Liver (tissue), 9 donors: ENCODE results near the gene LRRC23. TPM values are rescaled to one million over a fixed set of nuclear protein-coding genes. Genes with fewer than 3 reads are reported as not detected.

ENCODE experiments used
- DNase-seq: peaks from one replicate; pipeline ENCODE4 v3.0.0-alpha.2; 2017; ENCODE audit warnings: low spot score
- H3K27ac ChIP-seq, 2 donors: one replicate each; pipeline ENCODE4 v1.7.0; 2013; ENCODE audit warnings: inconsistent platforms in 2 of 2, low read length in 2 of 2, control low read depth in 1 of 2, low read depth in 1 of 2, mild to moderate bottlenecking in 1 of 2
- H3K27me3 ChIP-seq, 4 donors: one replicate each; pipeline versions ENCODE4 v1.6.1 to v1.7.0; 2013; ENCODE audit warnings: low read length in 3 of 4, inconsistent platforms in 1 of 4, mild to moderate bottlenecking in 1 of 4, moderate library complexity in 1 of 4; ENCODE audit not compliant: control insufficient read depth in 4 of 4, insufficient read depth in 4 of 4
- H3K36me3 ChIP-seq, 4 donors: one replicate each; pipeline versions ENCODE4 v1.6.1 to v1.7.0; 2013; ENCODE audit warnings: low read length in 3 of 4, mild to moderate bottlenecking in 3 of 4, low read depth in 1 of 4, moderate library complexity in 1 of 4; ENCODE audit not compliant: control insufficient read depth in 4 of 4, insufficient read depth in 3 of 4
- H3K4me1 ChIP-seq, 4 donors: one replicate each; pipeline versions ENCODE4 v1.6.1 to v1.7.0; 2013; ENCODE audit warnings: low read length in 3 of 4, mild to moderate bottlenecking in 3 of 4, moderate library complexity in 1 of 4; ENCODE audit not compliant: control insufficient read depth in 4 of 4, insufficient read depth in 4 of 4
- H3K4me3 ChIP-seq, 3 donors: one replicate each; pipeline versions ENCODE4 v1.6.1 to v1.7.0; 2013; ENCODE audit warnings: low read length in 3 of 3, control low read depth in 1 of 3, low read depth in 1 of 3, mild to moderate bottlenecking in 1 of 3
- H3K9ac ChIP-seq, 2 donors: one replicate each; pipeline ENCODE4 v1.7.0; 2013; ENCODE audit warnings: low read length in 2 of 2, mild to moderate bottlenecking in 2 of 2, moderate library complexity in 2 of 2, control low read depth in 1 of 2, low read depth in 1 of 2
- H3K9me3 ChIP-seq, 4 donors: one replicate each; pipeline versions ENCODE4 v1.6.1 to v1.7.0; 2013; ENCODE audit warnings: low read length in 3 of 4; ENCODE audit not compliant: control insufficient read depth in 4 of 4
- EGR1 ChIP-seq, 2 donors: IDR thresholded peaks; 2 replicates each; pipeline ENCODE4 v1.6.1; 2016 to 2018; ENCODE audit warnings: antibody characterized with exemption in 2 of 2, low read depth in 2 of 2
- FOXA1 ChIP-seq: IDR thresholded peaks from 2 replicates; pipeline ENCODE4 v1.6.1; 2016; ENCODE audit warnings: antibody characterized with exemption
- FOXA2 ChIP-seq: IDR thresholded peaks from 2 replicates; pipeline ENCODE4 v1.6.1; 2016; ENCODE audit warnings: antibody characterized with exemption
- GABPA ChIP-seq, 2 donors: IDR thresholded peaks in 1 of 2; conservative IDR thresholded peaks in 1 of 2; 2 replicates each; pipeline ENCODE4 v1.6.1; 2016; ENCODE audit warnings: antibody characterized with exemption in 2 of 2, mild to moderate bottlenecking in 1 of 2, moderate library complexity in 1 of 2
- HNF4A ChIP-seq, 2 donors: conservative IDR thresholded peaks; 2 replicates each; pipeline ENCODE4 v1.6.1; 2016; ENCODE audit warnings: antibody characterized with exemption in 2 of 2, mild to moderate bottlenecking in 2 of 2
- HNF4G ChIP-seq: IDR thresholded peaks from 2 replicates; pipeline ENCODE4 v1.6.1; 2016; ENCODE audit warnings: antibody characterized with exemption
- JUND ChIP-seq, 2 donors: IDR thresholded peaks; 2 replicates each; pipeline ENCODE4 v1.6.1; 2016; ENCODE audit warnings: antibody characterized with exemption in 2 of 2
- NR2F2 ChIP-seq: IDR thresholded peaks from 2 replicates; pipeline ENCODE4 v1.6.1; 2016; ENCODE audit warnings: antibody characterized with exemption
- RAD21 ChIP-seq, 2 donors: IDR thresholded peaks; 2 replicates each; pipeline ENCODE4 v1.6.1; 2016; ENCODE audit warnings: antibody characterized with exemption in 2 of 2, mild to moderate bottlenecking in 2 of 2
- RXRA ChIP-seq, 2 donors: IDR thresholded peaks; 2 replicates each; pipeline ENCODE4 v1.6.1; 2017 to 2018; ENCODE audit warnings: antibody characterized with exemption in 2 of 2, mild to moderate bottlenecking in 1 of 2
- SP1 ChIP-seq: IDR thresholded peaks from 2 replicates; pipeline ENCODE4 v1.6.1; 2018; ENCODE audit warnings: antibody characterized with exemption, mild to moderate bottlenecking
- TAF1 ChIP-seq: conservative IDR thresholded peaks from 2 replicates; pipeline ENCODE4 v1.6.1; 2016; ENCODE audit warnings: antibody characterized with exemption, mild to moderate bottlenecking
- YY1 ChIP-seq: IDR thresholded peaks from 2 replicates; pipeline ENCODE4 v1.6.1; 2016; ENCODE audit warnings: antibody characterized with exemption, mild to moderate bottlenecking
- WGBS: extraction: QIAGEN DNeasy Blood & Tissue Kit; methylation state at CpG from one replicate; pipeline ENCODE4 v1.1.7; 2013; 5-methylcytosine and 5-hydroxymethylcytosine counted together
- polyA plus RNA-seq, 2 donors: library from polyadenylated mRNA; stranded (reverse) in 1 of 2; unstranded in 1 of 2; fragments of 200-250 nt in 1 of 2; fragments of >200 nt in 1 of 2; fragmentation: Nextera tagmentation in 1 of 2; extraction: Ambion mirVana in 1 of 2; gene quantifications; one replicate each; pipeline versions ENCODE4 v1.2.1 to v1.2.3, GENCODE V29; 2013 to 2015
- total RNA-seq, 2 donors: library from RNA; depleted of rRNA; stranded (reverse); fragments of >200 nt; gene quantifications; one replicate each; pipeline ENCODE4 v1.2.3, GENCODE V29; 2014
- TF ChIP-seq, protein P1 (sequence below): IDR thresholded peaks from 2 replicates; pipeline ENCODE4 v1.6.1; 2016; ENCODE audit warnings: antibody characterized with exemption, mild to moderate bottlenecking
- TF ChIP-seq, protein P2 (sequence below): IDR thresholded peaks from 2 replicates; pipeline ENCODE4 v1.6.1; 2016; ENCODE audit warnings: antibody characterized with exemption
- TF ChIP-seq, protein P3 (sequence below): fragments of 150-350 bp; IDR thresholded peaks from 2 replicates; pipeline ENCODE4 v1.5.1; 2017; ENCODE audit warnings: improper control_type of control experiment, low read depth, low read length; ENCODE audit not compliant: missing input control
- TF ChIP-seq, protein P4 (sequence below): IDR thresholded peaks from 2 replicates; pipeline ENCODE4 v1.6.1; 2016; ENCODE audit warnings: antibody characterized with exemption
- TF ChIP-seq, protein P5 (sequence below): IDR thresholded peaks from 2 replicates; pipeline ENCODE4 v1.6.1; 2016; ENCODE audit warnings: antibody characterized with exemption
- donor health status: healthy.
- donor health status: healthy.
- donor health status: healthy.
- donor health status: healthy.
- donor health status: healthy.

The LRRC23 gene
- total and polyA plus RNA-seq, 4 donors: 0.92 to 3.6 (median 2.1) TPM

DNA sequence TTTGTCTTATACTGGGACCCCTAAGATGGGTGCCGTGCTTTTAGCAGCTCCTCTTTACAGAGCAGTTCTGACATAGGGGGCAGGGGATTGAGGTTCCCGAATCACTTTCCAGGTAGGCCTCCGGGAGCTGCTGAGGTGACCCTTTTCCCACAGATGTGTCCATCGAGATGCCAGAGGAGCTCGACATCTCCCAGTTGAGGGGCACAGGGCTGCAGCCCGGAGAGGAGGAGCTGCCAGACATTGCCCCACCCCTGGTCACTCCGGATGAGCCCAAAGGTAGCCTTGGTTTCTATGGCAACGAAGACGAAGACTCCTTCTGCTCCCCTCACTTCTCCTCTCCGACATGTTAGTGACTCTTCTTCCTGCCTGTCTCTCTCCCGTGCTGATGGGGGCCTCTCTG, 41.6 kb upstream of the LRRC23 start:
- Histone ChIP-seq H3K27ac (no peak overlapping the region), H3K27me3 (no peaks in the 10 kb centered on the region), H3K36me3 (peaks cover 12 to 63% (median 34%) of the 10 kb centered on the region in 4 donors), H3K9ac (no peak overlapping the region), H3K4me3 (no peak overlapping the region), H3K4me1 (peaks cover 3 to 8% (median 7%) of the 10 kb centered on the region in 4 donors), H3K9me3 (no peaks in the 10 kb centered on the region)
- whole genome bisulfite sequencing: 94% methylated on average over 11 of the region's 11 CpGs
- TF ChIP-seq GABPA (IDR thresholded peaks at IDR 0.05 in 1 of 2, conservative IDR thresholded peaks at IDR 0.05 in 1 of 2) (no peak), HNF4A (conservative IDR thresholded peaks at IDR 0.05) (no peak), SP1 (no peak), HNF4G (no peak), TAF1 (no peak), NR2F2 (no peak), JUND (IDR thresholded peaks at IDR 0.05) (no peak), RAD21 (IDR thresholded peaks at IDR 0.05) (no peak), FOXA1 (no peak), EGR1 (IDR thresholded peaks at IDR 0.05; ENCODE audit: low read depth in 2 of 2) (no peak), YY1 (no peak), FOXA2 (no peak), RXRA (IDR thresholded peaks at IDR 0.05) (no peak)
- TF ChIP-seq, protein P1, sequence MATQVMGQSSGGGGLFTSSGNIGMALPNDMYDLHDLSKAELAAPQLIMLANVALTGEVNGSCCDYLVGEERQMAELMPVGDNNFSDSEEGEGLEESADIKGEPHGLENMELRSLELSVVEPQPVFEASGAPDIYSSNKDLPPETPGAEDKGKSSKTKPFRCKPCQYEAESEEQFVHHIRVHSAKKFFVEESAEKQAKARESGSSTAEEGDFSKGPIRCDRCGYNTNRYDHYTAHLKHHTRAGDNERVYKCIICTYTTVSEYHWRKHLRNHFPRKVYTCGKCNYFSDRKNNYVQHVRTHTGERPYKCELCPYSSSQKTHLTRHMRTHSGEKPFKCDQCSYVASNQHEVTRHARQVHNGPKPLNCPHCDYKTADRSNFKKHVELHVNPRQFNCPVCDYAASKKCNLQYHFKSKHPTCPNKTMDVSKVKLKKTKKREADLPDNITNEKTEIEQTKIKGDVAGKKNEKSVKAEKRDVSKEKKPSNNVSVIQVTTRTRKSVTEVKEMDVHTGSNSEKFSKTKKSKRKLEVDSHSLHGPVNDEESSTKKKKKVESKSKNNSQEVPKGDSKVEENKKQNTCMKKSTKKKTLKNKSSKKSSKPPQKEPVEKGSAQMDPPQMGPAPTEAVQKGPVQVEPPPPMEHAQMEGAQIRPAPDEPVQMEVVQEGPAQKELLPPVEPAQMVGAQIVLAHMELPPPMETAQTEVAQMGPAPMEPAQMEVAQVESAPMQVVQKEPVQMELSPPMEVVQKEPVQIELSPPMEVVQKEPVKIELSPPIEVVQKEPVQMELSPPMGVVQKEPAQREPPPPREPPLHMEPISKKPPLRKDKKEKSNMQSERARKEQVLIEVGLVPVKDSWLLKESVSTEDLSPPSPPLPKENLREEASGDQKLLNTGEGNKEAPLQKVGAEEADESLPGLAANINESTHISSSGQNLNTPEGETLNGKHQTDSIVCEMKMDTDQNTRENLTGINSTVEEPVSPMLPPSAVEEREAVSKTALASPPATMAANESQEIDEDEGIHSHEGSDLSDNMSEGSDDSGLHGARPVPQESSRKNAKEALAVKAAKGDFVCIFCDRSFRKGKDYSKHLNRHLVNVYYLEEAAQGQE: no peak
- TF ChIP-seq, protein P2, sequence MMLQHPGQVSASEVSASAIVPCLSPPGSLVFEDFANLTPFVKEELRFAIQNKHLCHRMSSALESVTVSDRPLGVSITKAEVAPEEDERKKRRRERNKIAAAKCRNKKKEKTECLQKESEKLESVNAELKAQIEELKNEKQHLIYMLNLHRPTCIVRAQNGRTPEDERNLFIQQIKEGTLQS: no peak
- TF ChIP-seq, protein P3, sequence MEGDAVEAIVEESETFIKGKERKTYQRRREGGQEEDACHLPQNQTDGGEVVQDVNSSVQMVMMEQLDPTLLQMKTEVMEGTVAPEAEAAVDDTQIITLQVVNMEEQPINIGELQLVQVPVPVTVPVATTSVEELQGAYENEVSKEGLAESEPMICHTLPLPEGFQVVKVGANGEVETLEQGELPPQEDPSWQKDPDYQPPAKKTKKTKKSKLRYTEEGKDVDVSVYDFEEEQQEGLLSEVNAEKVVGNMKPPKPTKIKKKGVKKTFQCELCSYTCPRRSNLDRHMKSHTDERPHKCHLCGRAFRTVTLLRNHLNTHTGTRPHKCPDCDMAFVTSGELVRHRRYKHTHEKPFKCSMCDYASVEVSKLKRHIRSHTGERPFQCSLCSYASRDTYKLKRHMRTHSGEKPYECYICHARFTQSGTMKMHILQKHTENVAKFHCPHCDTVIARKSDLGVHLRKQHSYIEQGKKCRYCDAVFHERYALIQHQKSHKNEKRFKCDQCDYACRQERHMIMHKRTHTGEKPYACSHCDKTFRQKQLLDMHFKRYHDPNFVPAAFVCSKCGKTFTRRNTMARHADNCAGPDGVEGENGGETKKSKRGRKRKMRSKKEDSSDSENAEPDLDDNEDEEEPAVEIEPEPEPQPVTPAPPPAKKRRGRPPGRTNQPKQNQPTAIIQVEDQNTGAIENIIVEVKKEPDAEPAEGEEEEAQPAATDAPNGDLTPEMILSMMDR: no peak
- TF ChIP-seq, protein P4, sequence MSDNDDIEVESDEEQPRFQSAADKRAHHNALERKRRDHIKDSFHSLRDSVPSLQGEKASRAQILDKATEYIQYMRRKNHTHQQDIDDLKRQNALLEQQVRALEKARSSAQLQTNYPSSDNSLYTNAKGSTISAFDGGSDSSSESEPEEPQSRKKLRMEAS: no peak
- TF ChIP-seq, protein P5, sequence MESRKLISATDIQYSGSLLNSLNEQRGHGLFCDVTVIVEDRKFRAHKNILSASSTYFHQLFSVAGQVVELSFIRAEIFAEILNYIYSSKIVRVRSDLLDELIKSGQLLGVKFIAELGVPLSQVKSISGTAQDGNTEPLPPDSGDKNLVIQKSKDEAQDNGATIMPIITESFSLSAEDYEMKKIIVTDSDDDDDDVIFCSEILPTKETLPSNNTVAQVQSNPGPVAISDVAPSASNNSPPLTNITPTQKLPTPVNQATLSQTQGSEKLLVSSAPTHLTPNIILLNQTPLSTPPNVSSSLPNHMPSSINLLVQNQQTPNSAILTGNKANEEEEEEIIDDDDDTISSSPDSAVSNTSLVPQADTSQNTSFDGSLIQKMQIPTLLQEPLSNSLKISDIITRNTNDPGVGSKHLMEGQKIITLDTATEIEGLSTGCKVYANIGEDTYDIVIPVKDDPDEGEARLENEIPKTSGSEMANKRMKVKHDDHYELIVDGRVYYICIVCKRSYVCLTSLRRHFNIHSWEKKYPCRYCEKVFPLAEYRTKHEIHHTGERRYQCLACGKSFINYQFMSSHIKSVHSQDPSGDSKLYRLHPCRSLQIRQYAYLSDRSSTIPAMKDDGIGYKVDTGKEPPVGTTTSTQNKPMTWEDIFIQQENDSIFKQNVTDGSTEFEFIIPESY: no peak
- no peak for DNase-seq
